Measurements from ENCODE around the gene DNAH12.
A peak's percentile ranks its signal among the peaks of the same experiment; 100 is the strongest.

GRCh38 chr3:57555738-57556458 is 11.8 kb upstream of the DNAH12 start, which contains the start of gene PDE12:
- TF ChIP-seq CTCF (IDR thresholded peaks at IDR 0.05) = peak; percentile 12
- no peak for TF ChIP-seq EZH2 (IDR thresholded peaks at IDR 0.05)

Measured in neural progenitor cell (in vitro differentiated cells).